ENCODE results near the gene GALNT12. TPM values are rescaled to one million over a fixed set of nuclear protein-coding genes. Genes with fewer than 3 reads are reported as not detected.

GALNT12 gene
- total RNA-seq, 5 donors from 2014 or later (not counting 1 experiment from before 2014, with no cell fraction given), result 9.5 to 11.7 (median 11.6) TPM

- peaks cover 0 to 4% (median 0%) of the 10 kb centered on the region in 3 donors for H3K9me3 Mint-ChIP-seq
- WGBS (ENCODE audit: insufficient coverage), result 77% methylated on average over 9 of the region's 9 CpGs
- peaks cover 0 to 19% of the 10 kb centered on the region in 2 experiments for H3K27me3 ChIP-seq (replicated peaks in 1 of 2; ENCODE audit: control insufficient read depth in 2 of 2, extremely low read depth in 1 of 2, insufficient read depth in 2 of 2, low read length in 1 of 2)
- no peak overlapping the region for H3K27ac Mint-ChIP-seq
- CTCF ChIA-PET, result interaction anchor here in 1 of 2 donors (0.5 kb wide), 1 partner anchor 1459 kb away, joined by 3 read pairs; no protein-coding TSS in a partner anchor
- ATAC-seq (replicated peaks in 1 of 4) (no peak), DNase-seq (no peak)
- H3K36me3 Mint-ChIP-seq, result no peaks in the 10 kb centered on the region
- POLR2A ChIA-PET, result no interaction called here
- H3K27me3 Mint-ChIP-seq, result peaks cover 7 to 8% of the 10 kb centered on the region in 2 donors
- no peak overlapping the region for H3K4me3 Mint-ChIP-seq
- H3K4me1 ChIP-seq (ENCODE audit: control insufficient read depth in 1 of 2, extremely low read depth in 1 of 2, insufficient read depth in 2 of 2, low read length in 2 of 2), result no peaks in the 10 kb centered on the region
- no peaks in the 10 kb centered on the region for H3K4me1 Mint-ChIP-seq
- no peak overlapping the region for H3K27ac ChIP-seq (ENCODE audit: low read length)
- no peaks in the 10 kb centered on the region for H3K36me3 ChIP-seq (ENCODE audit: control insufficient read depth in 2 of 2, extremely low read depth in 1 of 2, insufficient read depth in 1 of 2, low read length in 1 of 2)
- H3K9me3 ChIP-seq, result no peaks in the 10 kb centered on the region
- no peak overlapping the region for H3K4me3 ChIP-seq (ENCODE audit: control insufficient read depth in 1 of 2, extremely low read depth in 1 of 2, low read length in 1 of 2)
Observed at GRCh38 chr9:98871558-98872065, 64.1 kb downstream of the GALNT12 start.

GRCh38 chr9:98873526-98873925, 66.1 kb downstream of the GALNT12 start:
- H3K4me3 ChIP-seq (ENCODE audit: control insufficient read depth in 1 of 2, extremely low read depth in 1 of 2, low read length in 1 of 2), result no peak overlapping the region
- H3K9me3 ChIP-seq, result no peaks in the 10 kb centered on the region
- ChIA-PET CTCF (no interaction called here), POLR2A (no interaction called here)
- WGBS (ENCODE audit: insufficient coverage), result 100% methylated on average over 1 of the region's 2 CpGs
- no peak for ATAC-seq (replicated peaks in 1 of 4)
- Mint-ChIP-seq H3K4me3 (no peak overlapping the region), H3K27me3 (peaks cover 13 to 17% of the 10 kb centered on the region in 2 donors), H3K9me3 (peaks cover 0 to 4% (median 0%) of the 10 kb centered on the region in 3 donors), H3K36me3 (no peaks in the 10 kb centered on the region), H3K4me1 (no peaks in the 10 kb centered on the region), H3K27ac (no peak overlapping the region)
- no peaks in the 10 kb centered on the region for H3K4me1 ChIP-seq (ENCODE audit: control insufficient read depth in 1 of 2, extremely low read depth in 1 of 2, insufficient read depth in 2 of 2, low read length in 2 of 2)
- no peaks in the 10 kb centered on the region for H3K36me3 ChIP-seq (ENCODE audit: control insufficient read depth in 2 of 2, extremely low read depth in 1 of 2, insufficient read depth in 1 of 2, low read length in 1 of 2)
- H3K27me3 ChIP-seq (replicated peaks in 1 of 2; ENCODE audit: control insufficient read depth in 2 of 2, extremely low read depth in 1 of 2, insufficient read depth in 2 of 2, low read length in 1 of 2), result peaks cover 0 to 17% of the 10 kb centered on the region in 2 experiments
- no peak for DNase-seq
- no peak overlapping the region for H3K27ac ChIP-seq (ENCODE audit: low read length)

- no peak overlapping the region for H3K27ac Mint-ChIP-seq
- H3K4me1 Mint-ChIP-seq, result no peaks in the 10 kb centered on the region
- DNase-seq, result no peak
- Histone ChIP-seq H3K36me3 (ENCODE audit: control insufficient read depth in 2 of 2, extremely low read depth in 1 of 2, insufficient read depth in 1 of 2, low read length in 1 of 2) (no peaks in the 10 kb centered on the region), H3K27ac (ENCODE audit: low read length) (no peak overlapping the region), H3K9me3 (no peaks in the 10 kb centered on the region), H3K4me1 (ENCODE audit: control insufficient read depth in 1 of 2, extremely low read depth in 1 of 2, insufficient read depth in 2 of 2, low read length in 2 of 2) (no peaks in the 10 kb centered on the region), H3K4me3 (ENCODE audit: control insufficient read depth in 1 of 2, extremely low read depth in 1 of 2, low read length in 1 of 2) (no peak overlapping the region), H3K27me3 (replicated peaks in 1 of 2; ENCODE audit: control insufficient read depth in 2 of 2, extremely low read depth in 1 of 2, insufficient read depth in 2 of 2, low read length in 1 of 2) (peaks cover 0 to 17% of the 10 kb centered on the region in 2 experiments)
- peaks cover 0 to 4% (median 0%) of the 10 kb centered on the region in 3 donors for H3K9me3 Mint-ChIP-seq
- ATAC-seq (replicated peaks in 1 of 4), result no peak
- ChIA-PET CTCF (interaction anchor here in 1 of 2 donors (0.5 kb wide), 1 partner anchor 27 kb away, joined by 4 read pairs; no protein-coding TSS in a partner anchor), POLR2A (no interaction called here)
- no peak overlapping the region for H3K4me3 Mint-ChIP-seq
- WGBS (ENCODE audit: insufficient coverage), result 80% methylated on average over 1 of the region's 3 CpGs
- H3K27me3 Mint-ChIP-seq, result peaks cover 16 to 21% of the 10 kb centered on the region in 2 donors
- no peaks in the 10 kb centered on the region for H3K36me3 Mint-ChIP-seq
Observed at GRCh38 chr9:98873951-98874371, 66.5 kb downstream of the GALNT12 start.

GRCh38 chr9:98874721-98875255, 67.3 kb downstream of the GALNT12 start:
- Histone ChIP-seq H3K9me3 (no peaks in the 10 kb centered on the region), H3K4me1 (ENCODE audit: control insufficient read depth in 1 of 2, extremely low read depth in 1 of 2, insufficient read depth in 2 of 2, low read length in 2 of 2) (no peaks in the 10 kb centered on the region), H3K36me3 (ENCODE audit: control insufficient read depth in 2 of 2, extremely low read depth in 1 of 2, insufficient read depth in 1 of 2, low read length in 1 of 2) (no peaks in the 10 kb centered on the region), H3K27ac (ENCODE audit: low read length) (no peak overlapping the region), H3K4me3 (ENCODE audit: control insufficient read depth in 1 of 2, extremely low read depth in 1 of 2, low read length in 1 of 2) (no peak overlapping the region), H3K27me3 (replicated peaks in 1 of 2; ENCODE audit: control insufficient read depth in 2 of 2, extremely low read depth in 1 of 2, insufficient read depth in 2 of 2, low read length in 1 of 2) (peaks cover 0 to 20% of the 10 kb centered on the region in 2 experiments)
- Mint-ChIP-seq H3K36me3 (no peaks in the 10 kb centered on the region), H3K27ac (no peak overlapping the region), H3K4me1 (no peaks in the 10 kb centered on the region), H3K27me3 (peaks cover 20 to 22% of the 10 kb centered on the region in 2 donors), H3K9me3 (peaks cover 0 to 4% (median 0%) of the 10 kb centered on the region in 3 donors), H3K4me3 (no peak overlapping the region)
- no peak for ATAC-seq (replicated peaks in 1 of 4)
- 73% methylated on average over 4 of the region's 5 CpGs for WGBS (ENCODE audit: insufficient coverage)
- POLR2A ChIA-PET, result no interaction called here
- DNase-seq, result no peak
- CTCF ChIA-PET, result interaction anchor here in 1 of 2 donors (0.5 kb wide), 1 partner anchor 28 kb away, joined by 4 read pairs; no protein-coding TSS in a partner anchor

- Histone ChIP-seq H3K4me3 (ENCODE audit: control insufficient read depth in 1 of 2, extremely low read depth in 1 of 2, low read length in 1 of 2) (no peak overlapping the region), H3K4me1 (ENCODE audit: control insufficient read depth in 1 of 2, extremely low read depth in 1 of 2, insufficient read depth in 2 of 2, low read length in 2 of 2) (no peaks in the 10 kb centered on the region), H3K36me3 (ENCODE audit: control insufficient read depth in 2 of 2, extremely low read depth in 1 of 2, insufficient read depth in 1 of 2, low read length in 1 of 2) (no peaks in the 10 kb centered on the region), H3K27ac (ENCODE audit: low read length) (no peak overlapping the region), H3K27me3 (replicated peaks in 1 of 2; ENCODE audit: control insufficient read depth in 2 of 2, extremely low read depth in 1 of 2, insufficient read depth in 2 of 2, low read length in 1 of 2) (peaks cover 0 to 27% of the 10 kb centered on the region in 2 experiments), H3K9me3 (no peaks in the 10 kb centered on the region)
- Mint-ChIP-seq H3K9me3 (peaks cover 0 to 4% (median 0%) of the 10 kb centered on the region in 3 donors), H3K27me3 (peaks cover 20 to 25% of the 10 kb centered on the region in 2 donors), H3K27ac (no peak overlapping the region), H3K4me3 (no peak overlapping the region), H3K36me3 (no peaks in the 10 kb centered on the region), H3K4me1 (no peaks in the 10 kb centered on the region)
- WGBS (ENCODE audit: insufficient coverage), result 80% methylated on average over 3 of the region's 5 CpGs
- ChIA-PET POLR2A (no interaction called here), CTCF (no interaction called here)
- DNase-seq, result no peak
- no peak for ATAC-seq (replicated peaks in 1 of 4)
Observed at GRCh38 chr9:98875536-98875935, 68.1 kb downstream of the GALNT12 start.

- no peak overlapping the region for H3K27ac Mint-ChIP-seq
- H3K27me3 Mint-ChIP-seq, result peaks cover 24 to 30% of the 10 kb centered on the region in 2 donors
- DNase-seq (no peak), ATAC-seq (replicated peaks in 1 of 4) (no peak)
- no peaks in the 10 kb centered on the region for H3K4me1 Mint-ChIP-seq
- ChIA-PET CTCF (no interaction called here), POLR2A (interaction anchor here in 1 of 2 donors (0.6 kb wide), 1 partner anchor 75 kb away, joined by 3 read pairs; no protein-coding TSS in a partner anchor)
- Histone ChIP-seq H3K9me3 (no peaks in the 10 kb centered on the region), H3K27me3 (replicated peaks in 1 of 2; ENCODE audit: control insufficient read depth in 2 of 2, extremely low read depth in 1 of 2, insufficient read depth in 2 of 2, low read length in 1 of 2) (peaks cover 0 to 35% of the 10 kb centered on the region in 2 experiments), H3K4me3 (ENCODE audit: control insufficient read depth in 1 of 2, extremely low read depth in 1 of 2, low read length in 1 of 2) (no peak overlapping the region), H3K4me1 (ENCODE audit: control insufficient read depth in 1 of 2, extremely low read depth in 1 of 2, insufficient read depth in 2 of 2, low read length in 2 of 2) (no peaks in the 10 kb centered on the region), H3K27ac (ENCODE audit: low read length) (no peak overlapping the region), H3K36me3 (ENCODE audit: control insufficient read depth in 2 of 2, extremely low read depth in 1 of 2, insufficient read depth in 1 of 2, low read length in 1 of 2) (no peaks in the 10 kb centered on the region)
- 80% methylated on average over 6 of the region's 6 CpGs for WGBS (ENCODE audit: insufficient coverage)
- H3K4me3 Mint-ChIP-seq, result no peak overlapping the region
- no peaks in the 10 kb centered on the region for H3K36me3 Mint-ChIP-seq
- no peaks in the 10 kb centered on the region for H3K9me3 Mint-ChIP-seq
Observed at GRCh38 chr9:98877311-98877710, 69.8 kb downstream of the GALNT12 start.
